ENCODE measurements around the gene PLCB1.

- TF ChIP-seq, protein P1, sequence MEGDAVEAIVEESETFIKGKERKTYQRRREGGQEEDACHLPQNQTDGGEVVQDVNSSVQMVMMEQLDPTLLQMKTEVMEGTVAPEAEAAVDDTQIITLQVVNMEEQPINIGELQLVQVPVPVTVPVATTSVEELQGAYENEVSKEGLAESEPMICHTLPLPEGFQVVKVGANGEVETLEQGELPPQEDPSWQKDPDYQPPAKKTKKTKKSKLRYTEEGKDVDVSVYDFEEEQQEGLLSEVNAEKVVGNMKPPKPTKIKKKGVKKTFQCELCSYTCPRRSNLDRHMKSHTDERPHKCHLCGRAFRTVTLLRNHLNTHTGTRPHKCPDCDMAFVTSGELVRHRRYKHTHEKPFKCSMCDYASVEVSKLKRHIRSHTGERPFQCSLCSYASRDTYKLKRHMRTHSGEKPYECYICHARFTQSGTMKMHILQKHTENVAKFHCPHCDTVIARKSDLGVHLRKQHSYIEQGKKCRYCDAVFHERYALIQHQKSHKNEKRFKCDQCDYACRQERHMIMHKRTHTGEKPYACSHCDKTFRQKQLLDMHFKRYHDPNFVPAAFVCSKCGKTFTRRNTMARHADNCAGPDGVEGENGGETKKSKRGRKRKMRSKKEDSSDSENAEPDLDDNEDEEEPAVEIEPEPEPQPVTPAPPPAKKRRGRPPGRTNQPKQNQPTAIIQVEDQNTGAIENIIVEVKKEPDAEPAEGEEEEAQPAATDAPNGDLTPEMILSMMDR (IDR thresholded peaks at IDR 0.05; ENCODE audit: low read depth, low read length, poor library complexity, severe bottlenecking), result peak; percentile 59
- no peak for TF ChIP-seq EZH2phosphoT487 (IDR thresholded peaks at IDR 0.05; ENCODE audit: borderline replicate concordance, low read length)
Observed at GRCh38 chr20:8535403-8536261, 403.6 kb downstream of the PLCB1 start.
